Karpas-422 (cell line): ENCODE measurements around the gene HERC2. TPM values are rescaled to one million over a fixed set of nuclear protein-coding genes. Genes with fewer than 3 reads are reported as not detected.
"Not testable (repeated sequence)": the region's sequence is repeated elsewhere in the genome, so short reads cannot be mapped to it uniquely, and the experiment has no call there.

Experiments
- DNase-seq: peaks from one replicate; pipeline ENCODE4 v3.0.0-alpha.2; 2015
- H2AFZ ChIP-seq: fragments of 200-600 bp; sonication (generic); 2 replicates; pipeline ENCODE4 v1.6.1; 2014; ENCODE audit warnings: antibody characterized with exemption, low read length, mixed read lengths
- H3K27ac ChIP-seq: fragments of 200-600 bp; sonication (generic); 2 replicates; pipeline ENCODE4 v1.5.1; 2014; ENCODE audit warnings: mild to moderate bottlenecking, low read length, moderate library complexity
- H3K27me3 ChIP-seq: fragments of 200-600 bp; sonication (generic); 2 replicates; pipeline ENCODE4 v1.6.1; 2014; ENCODE audit warnings: low read length, mixed read lengths
- H3K36me3 ChIP-seq: fragments of 200-600 bp; sonication (generic); 2 replicates; pipeline ENCODE4 v1.6.1; 2014; ENCODE audit warnings: low read length, mixed read lengths; ENCODE audit not compliant: insufficient read depth
- H3K4me1 ChIP-seq: fragments of 200-600 bp; sonication (generic); 2 replicates; pipeline ENCODE4 v1.6.1; 2014; ENCODE audit warnings: mild to moderate bottlenecking, low read length, mixed read lengths
- H3K4me2 ChIP-seq: fragments of 200-600 bp; sonication (generic); 2 replicates; pipeline ENCODE4 v1.6.1; 2014; ENCODE audit warnings: low read length, low read depth, mild to moderate bottlenecking; ENCODE audit not compliant: poor library complexity, severe bottlenecking
- H3K4me3 ChIP-seq: fragments of 200-600 bp; sonication (generic); 2 replicates; pipeline ENCODE4 v1.5.1; 2014; ENCODE audit warnings: mild to moderate bottlenecking, antibody characterized with exemption, low read length, mixed read lengths
- H3K79me2 ChIP-seq: fragments of 200-600 bp; sonication (generic); 2 replicates; pipeline ENCODE4 v1.6.1; 2014; ENCODE audit warnings: mild to moderate bottlenecking, low read length, mixed read lengths
- H3K9ac ChIP-seq: fragments of 200-600 bp; sonication (generic); 2 replicates; pipeline ENCODE4 v1.6.0; 2014; ENCODE audit warnings: low read length
- H3K9me2 ChIP-seq: fragments of 200-600 bp; sonication (generic), shearing (Covaris generic); replicated peaks from 2 replicates; pipeline ENCODE4 v1.6.0; 2014; ENCODE audit warnings: mild to moderate bottlenecking, low read length, moderate library complexity; ENCODE audit not compliant: insufficient read depth
- H3K9me3 ChIP-seq: fragments of 300-700, 200-600 bp; sonication (generic); 2 replicates; pipeline ENCODE4 v1.6.1; 2014; ENCODE audit warnings: low read length, mixed read lengths
- H4K20me1 ChIP-seq: fragments of 200-600 bp; sonication (generic); 2 replicates; pipeline ENCODE4 v1.6.1; 2014; ENCODE audit warnings: mild to moderate bottlenecking, antibody characterized with exemption, low read length, low read depth; ENCODE audit not compliant: insufficient read depth
- total RNA-seq: library from RNA; depleted of rRNA; stranded (reverse); fragments of >200 nt; shearing (Covaris generic); gene quantifications from 2 replicates; pipeline ENCODE4 v1.2.3, GENCODE V29; 2014; ENCODE audit warnings: low replicate concordance

HERC2 gene
- total RNA-seq, 1 experiment from 2014 or later: 58.7 TPM

GRCh38 chr15:28164876-28165275 is 157.1 kb downstream of the HERC2 start:
- Histone ChIP-seq H3K79me2 (peaks cover 7% of the 10 kb centered on the region; the same call in 1 of the 2 replicates), H3K4me3 (no peak overlapping the region), H3K9me3 (no peaks in the 10 kb centered on the region), H3K27ac (no peak overlapping the region), H3K36me3 (peaks cover 68% of the 10 kb centered on the region), H4K20me1 (no peaks in the 10 kb centered on the region), H3K4me1 (no peaks in the 10 kb centered on the region), H2AFZ (no peak overlapping the region), H3K4me2 (no peak overlapping the region), H3K9ac (no peak overlapping the region), H3K27me3 (no peaks in the 10 kb centered on the region), H3K9me2 (no peaks in the 10 kb centered on the region)
- no peak for DNase-seq

DNA sequence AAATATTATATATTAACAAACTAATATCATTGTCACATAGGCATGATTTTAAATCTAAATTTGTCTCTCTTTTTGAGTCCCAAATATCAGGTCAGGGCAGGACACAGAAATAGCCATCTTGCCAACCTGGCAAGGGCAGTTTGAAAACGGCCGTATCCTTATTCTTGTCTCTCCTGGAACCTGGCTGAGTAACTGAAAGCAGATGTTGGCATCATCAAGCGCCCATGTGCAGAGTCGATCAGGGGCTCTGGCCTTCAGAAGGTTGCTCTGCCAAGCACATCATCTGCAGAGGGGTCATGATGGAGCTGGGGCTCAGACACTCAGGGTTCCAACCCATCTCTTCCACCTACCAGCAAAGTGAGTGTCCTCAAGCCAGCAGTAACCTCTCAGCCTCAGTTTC is 167.7 kb downstream of the HERC2 start:
- no peaks in the 10 kb centered on the region for H3K9me3 ChIP-seq
- no peak overlapping the region for H3K9ac ChIP-seq
- no peaks in the 10 kb centered on the region for H3K36me3 ChIP-seq
- no peak overlapping the region for H2AFZ ChIP-seq
- no peak overlapping the region for H3K4me3 ChIP-seq
- H3K9me2 ChIP-seq: no peaks in the 10 kb centered on the region
- H3K4me1 ChIP-seq: no peaks in the 10 kb centered on the region
- H4K20me1 ChIP-seq: no peaks in the 10 kb centered on the region
- H3K27me3 ChIP-seq: no peaks in the 10 kb centered on the region
- no peak overlapping the region for H3K27ac ChIP-seq
- H3K4me2 ChIP-seq: no peak overlapping the region
- no peak for DNase-seq
- H3K79me2 ChIP-seq: peaks cover 19% of the 10 kb centered on the region

DNA sequence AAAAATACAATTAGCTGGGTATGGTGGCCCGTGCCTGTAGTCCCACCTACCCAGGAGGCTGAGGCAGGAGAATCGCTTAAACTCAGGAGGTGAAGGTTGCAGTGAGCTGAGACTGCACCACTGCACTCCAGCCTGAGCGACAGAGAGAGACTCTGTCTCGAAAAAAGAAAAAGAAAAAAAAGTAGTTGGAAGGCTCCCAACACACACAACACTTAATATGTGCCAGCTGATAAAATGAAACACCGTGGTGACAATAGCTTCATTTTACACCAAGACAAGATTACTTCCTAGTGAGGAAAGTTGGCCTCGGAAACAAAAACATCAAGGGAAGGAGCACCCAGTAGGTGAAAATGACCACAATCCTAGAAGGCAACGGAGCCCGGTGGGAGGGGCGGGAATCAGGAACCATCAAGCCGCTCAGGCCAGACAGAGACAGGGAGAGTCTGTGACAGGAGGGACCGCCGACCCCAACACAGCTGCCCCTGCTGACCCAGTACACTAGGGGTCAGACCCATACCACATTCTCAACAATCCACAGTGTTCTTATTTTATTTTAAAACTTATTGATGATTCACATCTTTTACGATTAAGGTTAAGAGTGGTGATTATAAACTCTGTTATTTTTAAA is 168.4 kb downstream of the HERC2 start:
- Histone ChIP-seq H3K27ac (no peak overlapping the region), H3K4me3 (no peak overlapping the region), H3K9ac (no peak overlapping the region), H4K20me1 (no peaks in the 10 kb centered on the region), H2AFZ (no peak overlapping the region), H3K36me3 (no peaks in the 10 kb centered on the region), H3K4me2 (no peak overlapping the region), H3K27me3 (no peaks in the 10 kb centered on the region), H3K4me1 (no peaks in the 10 kb centered on the region), H3K79me2 (peaks cover 25% of the 10 kb centered on the region), H3K9me3 (no peaks in the 10 kb centered on the region), H3K9me2 (no peaks in the 10 kb centered on the region)
- no peak for DNase-seq

GRCh38 chr15:28152538-28152923 is 169.4 kb downstream of the HERC2 start:
- H3K27ac ChIP-seq, H3K27me3 ChIP-seq, H4K20me1 ChIP-seq, H3K4me1 ChIP-seq, DNase-seq, H3K36me3 ChIP-seq, H3K4me2 ChIP-seq, H3K9me2 ChIP-seq, H3K9ac ChIP-seq, H3K4me3 ChIP-seq, H2AFZ ChIP-seq, H3K9me3 ChIP-seq: not testable (repeated sequence)
- H3K79me2 ChIP-seq: peaks cover 29% of the 10 kb centered on the region

- H3K4me3 ChIP-seq, H3K27me3 ChIP-seq, H3K36me3 ChIP-seq, H3K9me3 ChIP-seq, H3K27ac ChIP-seq, H4K20me1 ChIP-seq, DNase-seq, H3K9me2 ChIP-seq, H3K9ac ChIP-seq, H3K4me1 ChIP-seq, H2AFZ ChIP-seq, H3K4me2 ChIP-seq: not testable (repeated sequence)
- peaks cover 29% of the 10 kb centered on the region for H3K79me2 ChIP-seq
Observed at GRCh38 chr15:28151864-28152537, 170.0 kb downstream of the HERC2 start.

GRCh38 chr15:28147801-28148200 is 174.2 kb downstream of the HERC2 start:
- Histone ChIP-seq H3K36me3 (no peaks in the 10 kb centered on the region), H4K20me1 (no peaks in the 10 kb centered on the region), H3K27ac (no peak overlapping the region), H3K4me3 (no peak overlapping the region), H2AFZ (no peak overlapping the region), H3K4me1 (no peaks in the 10 kb centered on the region), H3K27me3 (no peaks in the 10 kb centered on the region), H3K9ac (no peak overlapping the region), H3K79me2 (peaks cover 29% of the 10 kb centered on the region), H3K9me3 (no peaks in the 10 kb centered on the region), H3K9me2 (no peaks in the 10 kb centered on the region), H3K4me2 (no peak overlapping the region)
- no peak for DNase-seq

DNA sequence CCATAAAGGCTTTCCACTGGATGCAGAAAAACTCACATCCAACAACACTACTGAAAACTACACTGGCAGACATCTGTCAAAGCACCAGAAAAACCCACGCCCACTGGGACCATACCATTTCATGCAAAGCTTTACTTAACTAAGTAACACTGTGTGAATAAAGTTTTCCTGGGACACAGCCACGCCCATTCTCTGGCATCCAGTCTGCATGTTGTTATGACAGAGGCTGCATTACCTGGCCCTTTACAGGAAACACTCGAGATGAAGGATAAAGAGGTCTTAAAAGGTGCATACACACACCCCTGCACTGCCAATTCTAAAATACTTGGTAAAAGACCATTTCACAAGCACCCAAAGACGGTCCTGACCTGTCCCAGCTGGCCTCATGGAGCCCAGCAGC is 176.6 kb downstream of the HERC2 start:
- H2AFZ ChIP-seq, H4K20me1 ChIP-seq, H3K9me2 ChIP-seq, H3K9me3 ChIP-seq, H3K9ac ChIP-seq, H3K27me3 ChIP-seq, H3K27ac ChIP-seq, H3K4me3 ChIP-seq, H3K36me3 ChIP-seq, H3K4me2 ChIP-seq, H3K4me1 ChIP-seq, DNase-seq: not testable (repeated sequence)
- peaks cover 21% of the 10 kb centered on the region for H3K79me2 ChIP-seq

- Histone ChIP-seq H4K20me1 (no peaks in the 10 kb centered on the region), H2AFZ (no peak overlapping the region), H3K27ac (no peak overlapping the region), H3K9me2 (no peaks in the 10 kb centered on the region), H3K79me2 (0 out of 2 replicates have a peak, but pooled peaks cover 2% of the 10 kb centered on the region), H3K4me1 (peaks cover 28% of the 10 kb centered on the region), H3K27me3 (no peaks in the 10 kb centered on the region), H3K9ac (no peak overlapping the region), H3K4me2 (no peak overlapping the region), H3K9me3 (no peaks in the 10 kb centered on the region), H3K36me3 (no peaks in the 10 kb centered on the region), H3K4me3 (no peak overlapping the region)
- no peak for DNase-seq
Observed at GRCh38 chr15:28140062-28140461, 181.9 kb downstream of the HERC2 start.
